ENCODE results near the gene USPL1. TPM values are rescaled to one million over a fixed set of nuclear protein-coding genes. Genes with fewer than 3 reads are reported as not detected.

USPL1 gene
- total RNA-seq, 4 donors from 2014 or later = 8.4 to 19.1 (median 10.6) TPM

- 76 to 82% methylated on average over 3 of the region's 3 CpGs for WGBS, 2 donors
- TF ChIP-seq POLR2A (IDR thresholded peaks at IDR 0.05) = no peak
- TF ChIP-seq CTCF (IDR thresholded peaks at IDR 0.05) = no peak
- Histone ChIP-seq H3K9me3 (no peaks in the 10 kb centered on the region), H3K36me3 (peaks cover 0 to 45% (median 3%) of the 10 kb centered on the region in 3 donors), H3K4me1 (peaks cover 7 to 34% (median 22%) of the 10 kb centered on the region in 3 donors), H3K4me3 (no peak overlapping the region), H3K27me3 (no peaks in the 10 kb centered on the region), H3K27ac (no peak overlapping the region)
- intact Hi-C loops (cut with DNase I) = no loop called here
- DNase-seq = no peak
Measured at GRCh38 chr13:30620941-30621340, 3.2 kb downstream of the USPL1 start.

- Histone ChIP-seq H3K4me1 (peaks cover 7 to 47% (median 22%) of the 10 kb centered on the region in 3 donors), H3K4me3 (no peak overlapping the region), H3K9me3 (no peaks in the 10 kb centered on the region), H3K27ac (no peak overlapping the region), H3K36me3 (peaks cover 0 to 54% (median 3%) of the 10 kb centered on the region in 3 donors), H3K27me3 (no peaks in the 10 kb centered on the region)
- TF ChIP-seq CTCF (IDR thresholded peaks at IDR 0.05) (no peak), POLR2A (IDR thresholded peaks at IDR 0.05) (no peak)
- DNase-seq = no peak
- intact Hi-C loops (cut with DNase I) = no loop called here
- WGBS, 2 donors = 89 to 95% methylated on average over 1 of the region's 1 CpG
Measured at GRCh38 chr13:30622551-30622950, 4.8 kb downstream of the USPL1 start.

GRCh38 chr13:30623392-30623791 is 5.7 kb downstream of the USPL1 start:
- DNase-seq = no peak
- Histone ChIP-seq H3K9me3 (no peaks in the 10 kb centered on the region), H3K27ac (no peak overlapping the region), H3K27me3 (no peaks in the 10 kb centered on the region), H3K4me1 (peaks cover 7 to 46% (median 22%) of the 10 kb centered on the region in 3 donors), H3K4me3 (no peak overlapping the region), H3K36me3 (peaks cover 0 to 62% (median 3%) of the 10 kb centered on the region in 3 donors)
- intact Hi-C loops (cut with DNase I) = no loop called here
- TF ChIP-seq POLR2A (IDR thresholded peaks at IDR 0.05) = no peak
- no peak for TF ChIP-seq CTCF (IDR thresholded peaks at IDR 0.05)
- WGBS, 2 donors = 87 to 95% methylated on average over 5 of the region's 5 CpGs

GRCh38 chr13:30624630-30625029 is 6.9 kb downstream of the USPL1 start:
- no peak for DNase-seq
- H3K27me3 ChIP-seq = no peaks in the 10 kb centered on the region
- H3K27ac ChIP-seq = no peak overlapping the region
- intact Hi-C loops (cut with DNase I) = no loop called here
- peaks cover under 1 to 34% (median 13%) of the 10 kb centered on the region in 3 donors for H3K4me1 ChIP-seq
- H3K9me3 ChIP-seq = no peaks in the 10 kb centered on the region
- TF ChIP-seq CTCF (IDR thresholded peaks at IDR 0.05) = no peak
- no peak for TF ChIP-seq POLR2A (IDR thresholded peaks at IDR 0.05)
- WGBS, 2 donors = 74 to 78% methylated on average over 1 of the region's 1 CpG
- peaks cover 0 to 75% (median 3%) of the 10 kb centered on the region in 3 donors for H3K36me3 ChIP-seq
- H3K4me3 ChIP-seq = no peak overlapping the region

- Histone ChIP-seq H3K4me1 (peaks cover 0 to 17% (median 0%) of the 10 kb centered on the region in 3 donors), H3K9me3 (no peaks in the 10 kb centered on the region), H3K27me3 (no peaks in the 10 kb centered on the region), H3K27ac (no peak overlapping the region), H3K36me3 (peaks cover 0 to 92% (median 11%) of the 10 kb centered on the region in 3 donors), H3K4me3 (no peak overlapping the region)
- no peak for TF ChIP-seq CTCF (IDR thresholded peaks at IDR 0.05)
- no peak for TF ChIP-seq POLR2A (IDR thresholded peaks at IDR 0.05)
- intact Hi-C loops (cut with DNase I) = no loop called here
- DNase-seq = no peak
Measured at GRCh38 chr13:30629527-30629926, 11.8 kb downstream of the USPL1 start.

Measured in esophagus squamous epithelium (tissue), 5 donors.